ENCODE results near the gene SELENOP. TPM values are rescaled to one million over a fixed set of nuclear protein-coding genes. Genes with fewer than 3 reads are reported as not detected.

The SELENOP gene
- total and polyA plus RNA-seq, 2 experiments from 2014 or later, result 11.0 to 12.3 TPM

GRCh38 chr5:42804717-42805339 is 6.9 kb downstream of the SELENOP start:
- Mint-ChIP-seq H3K9me3 (no peaks in the 10 kb centered on the region), H3K36me3 (ENCODE audit: low read depth) (peaks cover 2% of the 10 kb centered on the region; the same call in 1 of the 3 replicates), H3K4me1 (no peaks in the 10 kb centered on the region), H3K27me3 (ENCODE audit: insufficient read depth, low read depth, poor library complexity) (no peaks in the 10 kb centered on the region), H3K27ac (no peak overlapping the region), H3K4me3 (no peak overlapping the region)
- Histone ChIP-seq H3K36me3 (ENCODE audit: insufficient read depth) (peaks cover 5% of the 10 kb centered on the region), H4K20me1 (replicated peaks; ENCODE audit: insufficient read depth) (no peaks in the 10 kb centered on the region), H2AFZ (no peak overlapping the region), H3K9me2 (ENCODE audit: insufficient read depth) (no peaks in the 10 kb centered on the region), H3K27me3 (ENCODE audit: insufficient read depth) (no peaks in the 10 kb centered on the region), H3K4me1 (ENCODE audit: insufficient read depth) (no peaks in the 10 kb centered on the region), H3K4me3 (no peak overlapping the region), H3K4me2 (no peak overlapping the region), H3K27ac (ENCODE audit: low read depth) (no peak overlapping the region), H3F3A (replicated peaks; ENCODE audit: low read depth) (no peaks in the 10 kb centered on the region), H3K79me2 (replicated peaks; ENCODE audit: insufficient read depth) (no peaks in the 10 kb centered on the region)
- ATAC-seq (no peak), DNase-seq (ENCODE audit: low spot score) (no peak)
- TF ChIP-seq ZNF462 (CRISPR knock-in tag; IDR thresholded peaks at IDR 0.05), result no peak
- TF ChIP-seq EZH2 (IDR thresholded peaks at IDR 0.05; ENCODE audit: low read depth, unreplicated experiment), result no peak
- TF ChIP-seq REST (IDR thresholded peaks at IDR 0.05; ENCODE audit: unreplicated experiment), result no peak
- TF ChIP-seq ETS1 (IDR thresholded peaks at IDR 0.05), result no peak
- no peak for TF ChIP-seq NANOG (IDR thresholded peaks at IDR 0.05; ENCODE audit: borderline replicate concordance)
- TF ChIP-seq EZH2phosphoT487 (IDR thresholded peaks at IDR 0.05; ENCODE audit: unreplicated experiment), result no peak
- no peak for TF ChIP-seq POLR2AphosphoS5 (IDR thresholded peaks at IDR 0.05; ENCODE audit: low read depth)
- TF ChIP-seq JUNB (IDR thresholded peaks at IDR 0.05; ENCODE audit: unreplicated experiment), result no peak
- no peak for TF ChIP-seq CREB1 (CRISPR knock-in tag; IDR thresholded peaks at IDR 0.05; ENCODE audit: low read depth)
- TF ChIP-seq CTCF (conservative IDR thresholded peaks at IDR 0.05; ENCODE audit: low read depth in 2 of 2), result no peak
- TF ChIP-seq ZNF331 (CRISPR knock-in tag; IDR thresholded peaks at IDR 0.05; ENCODE audit: low read depth), result no peak
- TF ChIP-seq ZNF114 (CRISPR knock-in tag; IDR thresholded peaks at IDR 0.05), result no peak
- no peak for TF ChIP-seq STAT1 (IDR thresholded peaks at IDR 0.05; ENCODE audit: unreplicated experiment)
